Lower lobe of right lung (tissue), 2 donors: ENCODE results near the gene JCAD. TPM values are rescaled to one million over a fixed set of nuclear protein-coding genes. Genes with fewer than 3 reads are reported as not detected.

Source experiments
- ATAC-seq, 2 donors: fragments of 200-7000 bp; cut with Tn5 transposase; one replicate each; pipeline ENCODE4 v1.9.1; 2020 to 2022; ENCODE audit warnings: mild to moderate bottlenecking in 2 of 2, moderate library complexity in 2 of 2
- DNase-seq: peaks from one replicate; pipeline ENCODE4 v3.0.0-alpha.2; 2020
- H3K27ac ChIP-seq: fragments of 200-600 bp; one replicate; pipeline ENCODE4 v1.8.0; 2022
- H3K27me3 ChIP-seq: fragments of 200-600 bp; one replicate; pipeline ENCODE4 v1.8.0; 2022; ENCODE audit warnings: low read depth
- H3K36me3 ChIP-seq: fragments of 200-600 bp; one replicate; pipeline ENCODE4 v1.8.0; 2022; ENCODE audit warnings: mild to moderate bottlenecking
- H3K4me1 ChIP-seq: fragments of 200-600 bp; one replicate; pipeline ENCODE4 v1.8.0; 2022
- H3K4me3 ChIP-seq: fragments of 200-600 bp; one replicate; pipeline ENCODE4 v1.8.0; 2022; ENCODE audit warnings: mild to moderate bottlenecking
- H3K9me3 ChIP-seq: fragments of 200-600 bp; one replicate; pipeline ENCODE4 v1.8.0; 2022
- intact Hi-C: fragments of 100-400 bp; cut with DNase I; formaldehyde crosslinking; loops from one replicate; pipeline ENCODE4 v1.11.0; 2022
- total RNA-seq: library from RNA; stranded (reverse); fragmentation: NEBNext Ultra II Directional; extraction: Animal tissue kit (Norgen Biotek cat#: 25700); gene quantifications from one replicate; pipeline ENCODE4 v1.2.1, GENCODE V29; 2021
- TF ChIP-seq, protein P1 (sequence below): fragments of 200-600 bp; IDR thresholded peaks from one replicate; pipeline ENCODE4 v1.8.0; 2022; ENCODE audit warnings: antibody characterized with exemption, mild to moderate bottlenecking
- donor health status: DM: no; HTN: yes; CAD: no; lungs with severe emphysema.

Gene JCAD
- total RNA-seq, 1 donor from 2014 or later = 101 TPM

DNA sequence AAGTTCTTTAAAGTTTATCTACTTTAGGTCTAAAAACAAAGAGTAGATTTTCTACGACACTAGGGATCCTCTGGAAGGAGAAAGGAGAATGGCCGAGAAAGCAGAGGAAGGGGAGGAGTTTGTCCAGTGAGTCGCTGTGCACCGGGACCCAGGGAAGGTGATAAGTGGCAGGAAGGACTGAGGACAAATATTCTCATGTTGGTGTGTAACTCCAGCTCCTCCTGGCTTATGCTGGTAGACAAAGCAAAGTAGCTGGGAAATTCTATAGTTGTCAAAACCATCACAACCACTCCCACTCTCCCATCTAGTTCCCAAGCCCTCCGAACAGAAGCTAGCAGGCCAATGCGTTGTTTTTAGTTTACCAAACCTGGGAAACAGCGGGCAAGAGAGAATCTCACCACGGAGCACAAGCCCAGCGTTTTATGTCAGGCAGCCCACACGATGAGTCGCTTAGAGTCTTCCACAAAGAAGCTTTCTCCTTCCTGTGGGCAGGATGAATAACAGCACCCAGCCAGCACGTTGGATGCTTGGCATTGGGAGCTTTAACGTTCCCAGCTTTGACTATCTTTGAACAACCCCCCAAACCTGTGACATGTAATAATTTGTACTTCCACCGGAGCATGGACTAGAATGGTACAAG lies 32.9 kb upstream of the JCAD start:
- no peak for ATAC-seq
- intact Hi-C loops = no loop called here
- Histone ChIP-seq H3K27me3 (no peaks in the 10 kb centered on the region), H3K9me3 (no peaks in the 10 kb centered on the region), H3K4me3 (no peak overlapping the region), H3K27ac (no peak overlapping the region), H3K36me3 (no peaks in the 10 kb centered on the region), H3K4me1 (no peaks in the 10 kb centered on the region)
- no peak for DNase-seq
- TF ChIP-seq, protein P1, sequence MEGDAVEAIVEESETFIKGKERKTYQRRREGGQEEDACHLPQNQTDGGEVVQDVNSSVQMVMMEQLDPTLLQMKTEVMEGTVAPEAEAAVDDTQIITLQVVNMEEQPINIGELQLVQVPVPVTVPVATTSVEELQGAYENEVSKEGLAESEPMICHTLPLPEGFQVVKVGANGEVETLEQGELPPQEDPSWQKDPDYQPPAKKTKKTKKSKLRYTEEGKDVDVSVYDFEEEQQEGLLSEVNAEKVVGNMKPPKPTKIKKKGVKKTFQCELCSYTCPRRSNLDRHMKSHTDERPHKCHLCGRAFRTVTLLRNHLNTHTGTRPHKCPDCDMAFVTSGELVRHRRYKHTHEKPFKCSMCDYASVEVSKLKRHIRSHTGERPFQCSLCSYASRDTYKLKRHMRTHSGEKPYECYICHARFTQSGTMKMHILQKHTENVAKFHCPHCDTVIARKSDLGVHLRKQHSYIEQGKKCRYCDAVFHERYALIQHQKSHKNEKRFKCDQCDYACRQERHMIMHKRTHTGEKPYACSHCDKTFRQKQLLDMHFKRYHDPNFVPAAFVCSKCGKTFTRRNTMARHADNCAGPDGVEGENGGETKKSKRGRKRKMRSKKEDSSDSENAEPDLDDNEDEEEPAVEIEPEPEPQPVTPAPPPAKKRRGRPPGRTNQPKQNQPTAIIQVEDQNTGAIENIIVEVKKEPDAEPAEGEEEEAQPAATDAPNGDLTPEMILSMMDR = no peak

DNA sequence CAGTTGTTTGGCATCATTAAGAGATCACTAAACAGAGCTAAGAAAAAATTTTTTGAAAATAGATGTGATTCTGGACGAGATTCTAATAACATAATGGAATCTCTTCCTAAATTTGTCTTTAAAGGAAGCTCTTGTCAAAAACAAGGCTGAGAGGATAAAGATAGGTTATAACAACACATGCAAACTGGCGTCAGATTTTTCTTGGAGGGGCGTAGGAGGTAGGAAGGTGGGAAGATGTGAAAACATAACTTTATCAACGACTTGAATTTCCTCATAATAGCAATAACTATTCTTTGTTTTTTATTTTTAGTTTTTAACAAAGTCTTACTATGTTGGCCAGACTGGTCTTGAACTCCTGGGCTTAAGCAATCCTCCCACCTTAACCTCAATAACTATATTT lies 31.8 kb upstream of the JCAD start:
- no peak overlapping the region for H3K27ac ChIP-seq
- TF ChIP-seq, protein P1 = no peak
- no peaks in the 10 kb centered on the region for H3K4me1 ChIP-seq
- intact Hi-C loops = no loop called here
- DNase-seq (no peak), ATAC-seq (no peak)
- no peak overlapping the region for H3K4me3 ChIP-seq
- H3K36me3 ChIP-seq = no peaks in the 10 kb centered on the region
- no peaks in the 10 kb centered on the region for H3K27me3 ChIP-seq
- H3K9me3 ChIP-seq = no peaks in the 10 kb centered on the region

DNA sequence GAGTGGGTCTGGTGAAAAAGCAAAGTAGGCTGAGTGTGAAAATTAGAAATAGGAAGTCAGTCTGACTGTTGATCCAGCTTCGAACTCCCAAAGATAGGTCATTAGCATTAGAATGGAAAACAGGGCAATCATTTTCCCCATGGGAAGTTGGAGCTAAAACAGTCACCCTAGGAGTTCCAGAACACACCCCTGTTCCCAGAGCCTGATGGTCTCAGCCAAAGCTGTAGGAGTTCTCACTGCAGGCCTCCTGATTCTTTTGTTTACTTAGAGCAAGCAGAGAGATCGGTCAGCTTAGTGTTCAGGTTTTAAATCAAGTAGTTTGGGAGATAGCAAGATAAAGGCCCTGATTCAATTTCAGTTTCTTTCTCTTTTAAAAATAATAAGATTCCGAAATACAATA lies 28.8 kb upstream of the JCAD start:
- ATAC-seq (no peak), DNase-seq (no peak)

DNA sequence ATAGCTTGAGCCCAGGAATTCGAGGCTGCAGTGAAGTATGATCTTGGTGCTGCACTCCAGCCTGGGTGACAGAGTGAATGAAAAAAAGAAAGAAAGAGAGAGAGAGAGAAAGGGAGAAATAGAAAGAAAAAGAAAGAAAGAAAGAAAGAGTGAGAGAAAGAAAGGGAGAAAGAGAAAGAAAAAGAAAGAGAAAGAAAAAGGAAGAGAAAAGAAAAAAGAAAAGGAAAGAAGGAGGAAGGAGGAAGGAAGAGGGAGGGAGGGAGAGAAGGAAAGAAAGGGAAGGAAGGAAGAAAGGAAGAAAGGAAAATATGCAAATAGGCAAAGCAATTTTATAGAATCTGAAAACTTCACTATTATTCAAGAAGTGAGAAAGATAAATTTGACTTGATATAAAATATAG lies 24.5 kb upstream of the JCAD start:
- no peak overlapping the region for H3K4me3 ChIP-seq
- no peaks in the 10 kb centered on the region for H3K27me3 ChIP-seq
- intact Hi-C loops = no loop called here
- H3K9me3 ChIP-seq = no peaks in the 10 kb centered on the region
- TF ChIP-seq, protein P1 = no peak
- H3K4me1 ChIP-seq = no peaks in the 10 kb centered on the region
- H3K27ac ChIP-seq = no peak overlapping the region
- no peaks in the 10 kb centered on the region for H3K36me3 ChIP-seq
- no peak for ATAC-seq
- no peak for DNase-seq

More for the DNA sequence above, 28.8 kb upstream of the JCAD start:
- no peak overlapping the region for H3K4me3 ChIP-seq
- H3K27ac ChIP-seq = no peak overlapping the region
- H3K4me1 ChIP-seq = no peaks in the 10 kb centered on the region
- TF ChIP-seq, protein P1 = no peak
- H3K9me3 ChIP-seq = no peaks in the 10 kb centered on the region
- no peaks in the 10 kb centered on the region for H3K36me3 ChIP-seq
- intact Hi-C loops = no loop called here
- no peaks in the 10 kb centered on the region for H3K27me3 ChIP-seq

DNA sequence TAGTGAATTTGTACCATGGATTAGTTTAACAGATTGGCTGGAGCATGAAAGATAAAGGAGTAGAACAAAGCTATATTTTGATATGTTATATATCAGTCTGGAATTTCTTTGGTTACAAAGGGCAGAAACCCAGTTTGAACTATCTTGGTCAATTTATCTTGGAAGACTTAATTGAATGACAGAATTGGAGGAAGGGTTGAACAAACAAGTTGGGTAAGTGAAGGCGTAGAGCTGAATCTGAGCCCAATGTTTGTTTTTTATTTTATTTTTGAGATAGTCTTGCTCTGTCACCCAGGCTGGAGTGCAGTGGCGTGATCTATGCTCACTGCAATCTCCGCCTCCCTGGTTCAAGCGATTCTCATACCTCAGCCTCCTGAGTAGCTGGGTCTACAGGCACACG lies 21.8 kb upstream of the JCAD start:
- intact Hi-C loops = no loop called here
- no peaks in the 10 kb centered on the region for H3K27me3 ChIP-seq
- no peaks in the 10 kb centered on the region for H3K36me3 ChIP-seq
- no peaks in the 10 kb centered on the region for H3K9me3 ChIP-seq
- no peak for DNase-seq
- H3K27ac ChIP-seq = no peak overlapping the region
- TF ChIP-seq, protein P1 = no peak
- no peak for ATAC-seq
- no peaks in the 10 kb centered on the region for H3K4me1 ChIP-seq
- H3K4me3 ChIP-seq = no peak overlapping the region
